ENCODE data around the gene SLC25A11. TPM values are rescaled to one million over a fixed set of nuclear protein-coding genes. Genes with fewer than 3 reads are reported as not detected.

SLC25A11 gene
- total RNA-seq, 2 donors from 2014 or later = 73.1 to 116 TPM

- no peak overlapping the region for H3K27ac ChIP-seq
- H3K9me3 ChIP-seq = no peaks in the 10 kb centered on the region
- TF ChIP-seq, protein P1, sequence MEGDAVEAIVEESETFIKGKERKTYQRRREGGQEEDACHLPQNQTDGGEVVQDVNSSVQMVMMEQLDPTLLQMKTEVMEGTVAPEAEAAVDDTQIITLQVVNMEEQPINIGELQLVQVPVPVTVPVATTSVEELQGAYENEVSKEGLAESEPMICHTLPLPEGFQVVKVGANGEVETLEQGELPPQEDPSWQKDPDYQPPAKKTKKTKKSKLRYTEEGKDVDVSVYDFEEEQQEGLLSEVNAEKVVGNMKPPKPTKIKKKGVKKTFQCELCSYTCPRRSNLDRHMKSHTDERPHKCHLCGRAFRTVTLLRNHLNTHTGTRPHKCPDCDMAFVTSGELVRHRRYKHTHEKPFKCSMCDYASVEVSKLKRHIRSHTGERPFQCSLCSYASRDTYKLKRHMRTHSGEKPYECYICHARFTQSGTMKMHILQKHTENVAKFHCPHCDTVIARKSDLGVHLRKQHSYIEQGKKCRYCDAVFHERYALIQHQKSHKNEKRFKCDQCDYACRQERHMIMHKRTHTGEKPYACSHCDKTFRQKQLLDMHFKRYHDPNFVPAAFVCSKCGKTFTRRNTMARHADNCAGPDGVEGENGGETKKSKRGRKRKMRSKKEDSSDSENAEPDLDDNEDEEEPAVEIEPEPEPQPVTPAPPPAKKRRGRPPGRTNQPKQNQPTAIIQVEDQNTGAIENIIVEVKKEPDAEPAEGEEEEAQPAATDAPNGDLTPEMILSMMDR (IDR thresholded peaks at IDR 0.05) = no peak
- H3K9ac ChIP-seq (ENCODE audit: low read depth in 2 of 2, low read length in 2 of 2) = peak overlapping the region in 1 of 2 donors; percentile 31
- no peaks in the 10 kb centered on the region for H3K4me1 ChIP-seq
- no peak overlapping the region for H3K4me3 ChIP-seq
- intact Hi-C loops (cut with DNase I) = no loop called here
- no peaks in the 10 kb centered on the region for H3K36me3 ChIP-seq
- H3K27me3 ChIP-seq = no peaks in the 10 kb centered on the region
- DNase-seq = no peak
These were observed 25.6 kb upstream of the SLC25A11 start for GRCh38 chr17:4965311-4965986.

DNA sequence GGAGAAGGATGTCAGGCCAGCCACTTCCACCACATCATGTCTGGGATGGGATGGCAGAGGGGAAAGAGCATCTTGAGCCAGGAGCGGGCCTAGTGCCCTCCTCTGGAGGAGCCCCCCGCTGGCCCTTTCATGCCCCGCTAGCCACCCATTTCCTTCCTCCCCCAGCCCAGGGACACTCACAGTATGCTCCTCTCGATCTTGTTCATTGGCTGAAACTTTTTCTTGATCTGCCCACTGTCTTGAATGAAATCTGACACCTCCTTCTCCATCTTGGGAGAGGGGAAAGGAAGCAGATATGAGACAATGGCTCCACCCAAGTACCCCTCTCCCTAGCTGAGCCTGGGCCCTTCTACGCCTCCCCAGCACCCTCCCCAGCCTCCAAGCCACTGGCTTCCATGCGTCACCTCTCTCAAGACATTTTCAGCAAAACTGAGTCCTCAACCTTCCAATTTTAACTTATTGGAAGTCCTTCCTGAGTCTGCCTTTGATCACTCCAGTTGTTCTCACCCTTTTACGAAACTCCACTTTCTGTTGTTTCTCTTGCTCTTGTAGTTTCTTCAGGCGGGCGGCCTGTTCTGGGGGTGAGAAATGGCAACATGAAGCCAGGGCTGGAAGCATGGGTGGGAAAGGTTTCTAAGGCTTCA lies 20.6 kb upstream of the SLC25A11 start:
- H3K4me3 ChIP-seq = no peak overlapping the region
- DNase-seq = no peak
- no peaks in the 10 kb centered on the region for H3K27me3 ChIP-seq
- no peak overlapping the region for H3K9ac ChIP-seq (ENCODE audit: low read depth in 2 of 2, low read length in 2 of 2)
- TF ChIP-seq, protein P1 (IDR thresholded peaks at IDR 0.05) = no peak
- no peak overlapping the region for H3K27ac ChIP-seq
- no peaks in the 10 kb centered on the region for H3K36me3 ChIP-seq
- no peaks in the 10 kb centered on the region for H3K9me3 ChIP-seq
- no peaks in the 10 kb centered on the region for H3K4me1 ChIP-seq
- intact Hi-C loops (cut with DNase I) = no loop called here

DNA sequence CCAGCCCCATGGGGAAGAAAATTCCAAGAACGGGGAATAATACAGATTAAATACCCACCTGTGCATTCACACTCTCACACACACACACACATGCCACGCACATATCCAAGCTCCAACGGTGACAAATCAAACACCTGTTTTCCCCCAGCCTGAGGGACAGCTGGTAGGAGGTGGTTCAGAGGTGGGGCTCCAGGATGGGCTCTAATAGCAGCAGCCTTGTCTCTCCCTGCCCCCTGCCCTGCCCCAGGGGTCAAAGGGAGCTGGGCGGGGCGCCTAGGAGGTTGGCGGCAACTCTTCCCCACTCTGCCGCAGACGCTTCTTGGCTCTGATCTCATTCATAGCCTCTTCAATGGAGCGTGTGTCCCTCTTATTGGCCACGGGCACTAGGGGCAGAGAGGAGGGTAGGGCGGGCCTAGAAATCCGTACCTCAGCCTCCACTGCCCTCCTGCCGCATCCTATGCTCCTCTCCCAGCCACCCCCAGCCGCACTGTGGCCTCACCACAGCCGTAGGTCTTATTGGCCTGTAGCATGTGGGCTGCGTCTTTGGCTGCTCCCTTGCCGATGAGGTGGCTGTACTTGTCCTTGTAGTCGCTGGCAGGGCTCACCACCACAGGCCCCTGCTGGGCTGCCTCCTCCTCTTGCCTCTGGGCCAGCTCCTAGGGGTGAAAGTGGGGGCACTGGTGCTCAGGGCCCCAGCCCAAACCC lies 19.6 kb upstream of the SLC25A11 start:
- Histone ChIP-seq H3K4me1 (no peaks in the 10 kb centered on the region), H3K27me3 (no peaks in the 10 kb centered on the region), H3K4me3 (no peak overlapping the region), H3K27ac (no peak overlapping the region), H3K36me3 (no peaks in the 10 kb centered on the region), H3K9me3 (no peaks in the 10 kb centered on the region), H3K9ac (ENCODE audit: low read depth in 2 of 2, low read length in 2 of 2) (no peak overlapping the region)
- TF ChIP-seq, protein P1 (IDR thresholded peaks at IDR 0.05) = no peak
- intact Hi-C loops (cut with DNase I) = no loop called here
- no peak for DNase-seq

GRCh38 chr17:4958102-4958501 lies 18.3 kb upstream of the SLC25A11 start:
- intact Hi-C loops (cut with DNase I) = no loop called here
- Histone ChIP-seq H3K4me1 (no peaks in the 10 kb centered on the region), H3K27ac (no peak overlapping the region), H3K36me3 (no peaks in the 10 kb centered on the region), H3K4me3 (no peak overlapping the region), H3K27me3 (no peaks in the 10 kb centered on the region), H3K9ac (ENCODE audit: low read depth in 2 of 2, low read length in 2 of 2) (no peak overlapping the region), H3K9me3 (no peaks in the 10 kb centered on the region)
- TF ChIP-seq, protein P1 (IDR thresholded peaks at IDR 0.05) = no peak
- DNase-seq = no peak

DNA sequence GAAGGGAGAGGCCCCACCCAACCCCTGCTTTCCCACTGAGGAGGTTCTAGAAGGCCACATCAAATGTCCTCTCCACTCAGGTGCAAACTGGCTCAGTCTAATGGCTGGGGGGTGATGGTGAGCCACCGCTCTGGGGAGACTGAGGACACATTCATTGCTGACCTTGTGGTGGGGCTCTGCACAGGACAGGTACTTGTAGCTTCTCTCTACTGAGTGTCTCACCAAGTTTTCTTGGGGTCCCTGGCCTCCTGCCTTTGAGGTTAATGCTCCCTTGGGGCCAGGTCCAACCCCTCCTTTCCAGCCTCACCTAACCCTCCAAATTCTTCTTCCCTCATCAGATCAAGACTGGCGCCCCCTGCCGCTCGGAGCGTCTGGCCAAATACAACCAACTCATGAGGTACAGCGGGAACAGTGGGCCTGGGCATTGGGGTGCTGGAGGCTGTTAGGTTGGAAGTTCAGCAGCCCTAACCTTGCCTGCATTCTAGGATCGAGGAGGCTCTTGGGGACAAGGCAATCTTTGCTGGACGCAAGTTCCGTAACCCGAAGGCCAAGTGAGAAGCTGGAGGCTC lies 16.7 kb upstream of the SLC25A11 start:
- Histone ChIP-seq H3K27me3 (no peaks in the 10 kb centered on the region), H3K4me3 (no peak overlapping the region), H3K27ac (no peak overlapping the region), H3K9me3 (no peaks in the 10 kb centered on the region), H3K4me1 (no peaks in the 10 kb centered on the region), H3K36me3 (no peaks in the 10 kb centered on the region), H3K9ac (ENCODE audit: low read depth in 2 of 2, low read length in 2 of 2) (no peak overlapping the region)
- intact Hi-C loops (cut with DNase I) = no loop called here
- TF ChIP-seq, protein P1 (IDR thresholded peaks at IDR 0.05) = no peak
- no peak for DNase-seq
